H4 (cell line): ENCODE data around the gene EDEM3. TPM values are rescaled to one million over a fixed set of nuclear protein-coding genes. Genes with fewer than 3 reads are reported as not detected.
"Not testable (repeated sequence)": the region's sequence is repeated elsewhere in the genome, so short reads cannot be mapped to it uniquely, and the experiment has no call there.

ENCODE experiments used
- DNase-seq: peaks from one replicate; pipeline ENCODE4 v3.0.0-alpha.2; 2015; ENCODE audit warnings: low spot score
- total RNA-seq: library from RNA; depleted of rRNA; stranded (reverse); fragments of >200 nt; shearing (Covaris generic); gene quantifications from 2 replicates; pipeline ENCODE4 v1.2.3, GENCODE V29; 2014

EDEM3 gene
- total RNA-seq, 1 experiment from 2014 or later: 28.4 TPM

- DNase-seq: no peak
Observed at GRCh38 chr1:184768467-184768866, 13.8 kb upstream of the EDEM3 start.

- no peak for DNase-seq
Observed at GRCh38 chr1:184767591-184767990, 12.9 kb upstream of the EDEM3 start.

DNA sequence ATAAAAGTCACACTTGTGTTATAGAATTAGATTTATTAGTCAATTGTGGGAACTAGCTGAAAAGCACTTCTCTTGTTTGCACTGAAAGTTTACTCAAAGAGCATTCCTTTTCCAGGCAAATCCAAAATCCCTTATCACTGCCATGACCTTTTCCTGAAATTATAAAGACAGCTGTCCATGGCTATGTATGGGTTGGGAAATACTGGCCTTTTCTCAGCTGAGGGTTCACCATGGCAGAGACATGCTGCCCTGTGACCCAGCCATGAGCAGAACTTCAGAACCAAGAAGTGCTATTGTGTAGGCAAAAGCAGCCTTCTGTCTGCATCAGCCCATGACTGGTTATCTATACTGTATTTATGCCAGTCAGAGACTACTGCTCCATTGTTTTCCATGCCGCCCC, 9.8 kb upstream of the EDEM3 start:
- DNase-seq: no peak

DNA sequence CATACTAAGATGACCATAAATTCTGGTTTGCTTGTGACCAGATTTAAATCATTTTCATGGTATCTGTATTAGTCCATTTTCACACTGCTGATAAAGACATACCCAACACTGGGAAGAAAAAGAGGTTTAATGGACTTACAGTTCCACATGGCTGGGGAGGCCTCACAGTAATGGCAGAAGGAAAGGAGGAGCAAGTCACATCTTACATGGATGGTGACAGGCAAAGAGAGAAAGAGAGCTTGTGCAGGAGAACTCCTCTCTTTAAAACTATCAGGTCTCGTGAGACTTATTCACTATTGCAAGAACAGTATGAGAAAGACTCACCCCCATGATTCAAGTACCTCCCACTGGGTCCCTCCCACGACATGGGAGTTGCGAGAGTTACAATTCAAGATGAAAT, 8.9 kb upstream of the EDEM3 start:
- DNase-seq: not testable (repeated sequence)

- no peak for DNase-seq
Observed at GRCh38 chr1:184761969-184762485, 7.4 kb upstream of the EDEM3 start.

DNA sequence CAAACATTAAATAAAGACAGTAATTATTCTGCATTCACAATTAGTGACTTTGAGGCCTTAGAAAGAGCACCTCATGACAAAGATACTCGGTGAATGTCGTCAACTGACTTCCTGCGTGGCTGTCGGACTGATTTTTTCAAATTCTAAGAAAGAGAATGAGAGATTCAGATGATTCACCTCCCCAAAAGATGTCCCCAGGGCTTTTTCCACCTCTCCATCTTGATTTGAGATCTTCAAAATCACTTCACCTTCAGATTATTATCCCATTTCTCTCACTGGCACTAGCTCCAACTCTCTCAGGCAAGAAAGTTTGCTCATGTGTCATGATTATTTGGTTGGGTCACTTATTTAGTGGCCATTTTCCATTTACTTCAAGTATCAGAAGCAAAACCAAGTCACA, 5.0 kb upstream of the EDEM3 start:
- DNase-seq: no peak

DNA sequence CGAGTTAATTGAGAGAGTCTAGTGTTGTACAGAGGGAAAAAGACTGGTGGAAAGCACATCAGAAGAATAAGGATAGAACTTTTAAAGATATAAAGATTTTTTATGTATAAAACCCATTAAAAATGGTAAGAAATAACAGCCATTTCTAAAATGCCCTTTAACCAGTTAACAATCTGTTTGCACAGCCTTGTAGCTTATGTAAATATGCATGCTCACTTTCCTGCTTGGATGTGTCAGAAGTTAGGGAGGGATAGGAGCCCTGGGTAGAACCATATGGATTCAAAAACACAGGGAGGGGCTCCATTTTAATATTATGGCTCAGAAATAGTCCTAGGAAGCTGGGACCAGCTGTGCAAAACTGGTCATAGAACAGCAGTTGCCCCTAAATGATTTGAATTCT, 4.5 kb upstream of the EDEM3 start:
- no peak for DNase-seq

DNA sequence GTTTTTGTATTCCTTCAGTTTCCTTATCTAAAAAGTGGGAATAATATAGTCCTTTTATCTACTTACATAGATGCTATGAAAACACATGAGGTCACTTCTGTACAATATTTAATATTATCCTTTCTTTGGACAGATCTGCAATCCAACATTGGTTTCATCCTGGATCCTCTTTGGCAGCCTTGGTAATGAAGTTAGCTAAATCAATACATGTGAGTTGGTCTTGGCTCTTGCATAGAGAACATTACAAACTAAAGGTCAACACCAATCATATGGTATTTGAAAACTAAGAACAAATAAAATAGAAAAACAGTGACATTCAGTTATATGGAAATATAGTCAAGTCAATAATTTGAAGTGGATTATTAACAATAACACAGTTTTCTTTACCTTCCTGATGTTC, 3.2 kb upstream of the EDEM3 start:
- no peak for DNase-seq

- no peak for DNase-seq
Observed at GRCh38 chr1:184757406-184757805, 2.7 kb upstream of the EDEM3 start.

GRCh38 chr1:184755226-184756065, 788 bp upstream of the EDEM3 start:
- DNase-seq: no peak

DNA sequence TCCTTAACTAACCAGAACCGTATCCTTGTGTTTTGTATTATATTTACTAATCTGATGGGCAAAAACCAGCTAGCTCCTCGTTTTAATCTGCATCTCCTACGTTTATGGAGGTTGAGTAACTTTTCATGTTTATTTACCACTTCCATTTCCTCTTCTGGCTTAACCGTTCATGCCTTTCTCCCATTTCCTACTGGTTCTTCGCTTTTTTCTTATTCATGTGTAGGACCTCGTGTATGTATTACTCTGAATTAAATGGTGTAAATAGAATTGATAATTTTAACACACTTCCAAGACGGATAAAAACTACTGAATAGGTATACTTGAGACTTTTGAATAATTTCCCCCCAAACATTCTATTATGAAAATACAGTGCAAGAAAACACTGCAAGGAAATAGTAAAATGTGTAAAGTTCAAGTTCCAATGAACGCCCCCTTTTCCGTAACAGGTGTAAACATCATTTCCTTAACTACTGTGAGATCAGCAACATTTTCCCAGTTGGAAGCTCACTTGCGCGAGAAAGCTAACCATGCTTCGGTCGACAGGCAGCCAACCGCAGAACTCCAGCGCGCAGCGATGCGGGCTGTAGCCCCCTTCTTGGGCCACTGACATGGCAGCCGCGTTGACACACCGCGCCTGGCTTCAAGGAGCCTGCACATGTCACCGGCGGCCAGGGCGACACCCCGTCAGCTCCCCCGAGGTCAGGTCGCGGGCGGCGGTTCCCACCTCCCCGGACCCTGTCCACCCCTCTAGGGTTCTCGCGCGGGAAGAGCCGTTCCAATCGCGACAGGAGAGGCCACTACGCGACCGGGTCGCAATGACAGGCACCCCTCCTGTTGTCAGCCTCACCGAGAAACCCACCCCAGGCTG, 816 bp downstream of the EDEM3 start:
- DNase-seq: no peak

- no peak for DNase-seq
Observed at GRCh38 chr1:184753117-184753516, 1.5 kb downstream of the EDEM3 start.

DNA sequence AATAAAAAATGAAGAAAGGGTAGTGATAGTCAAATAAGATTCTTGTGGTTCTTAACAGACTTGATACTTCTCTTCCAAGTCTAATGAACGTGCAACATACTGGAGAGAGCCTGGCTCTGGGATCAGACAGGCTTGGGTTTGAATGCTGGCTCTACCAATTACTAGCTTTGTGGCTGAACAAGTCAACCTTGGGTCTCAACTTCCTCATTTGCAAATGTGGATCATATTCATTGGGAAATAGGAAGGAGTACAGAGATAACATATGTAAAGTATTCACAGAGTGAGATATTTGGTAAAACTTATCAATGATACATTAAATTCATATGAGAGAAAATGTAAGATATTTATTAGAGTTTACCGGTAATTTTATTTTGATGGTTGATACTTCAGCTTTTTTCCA, 2.0 kb downstream of the EDEM3 start:
- no peak for DNase-seq

DNA sequence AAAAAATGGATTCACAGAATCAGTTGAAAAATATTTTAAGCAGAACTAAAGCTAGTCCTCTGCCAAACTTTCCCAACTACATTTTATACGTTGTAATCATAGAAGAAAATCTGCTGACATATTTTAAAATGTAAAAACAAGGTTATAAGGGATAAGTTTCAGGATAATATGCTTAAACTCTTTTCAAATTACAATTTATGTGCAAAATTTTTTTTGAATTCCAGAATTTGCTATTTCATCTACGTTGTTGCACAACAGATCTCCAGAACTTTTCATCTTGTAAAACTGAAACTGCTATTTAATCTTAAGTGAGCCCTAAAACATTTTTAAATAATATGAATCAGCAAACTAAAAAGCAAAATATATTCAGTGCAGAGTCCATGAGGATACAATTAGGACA, 5.9 kb downstream of the EDEM3 start:
- no peak for DNase-seq

DNA sequence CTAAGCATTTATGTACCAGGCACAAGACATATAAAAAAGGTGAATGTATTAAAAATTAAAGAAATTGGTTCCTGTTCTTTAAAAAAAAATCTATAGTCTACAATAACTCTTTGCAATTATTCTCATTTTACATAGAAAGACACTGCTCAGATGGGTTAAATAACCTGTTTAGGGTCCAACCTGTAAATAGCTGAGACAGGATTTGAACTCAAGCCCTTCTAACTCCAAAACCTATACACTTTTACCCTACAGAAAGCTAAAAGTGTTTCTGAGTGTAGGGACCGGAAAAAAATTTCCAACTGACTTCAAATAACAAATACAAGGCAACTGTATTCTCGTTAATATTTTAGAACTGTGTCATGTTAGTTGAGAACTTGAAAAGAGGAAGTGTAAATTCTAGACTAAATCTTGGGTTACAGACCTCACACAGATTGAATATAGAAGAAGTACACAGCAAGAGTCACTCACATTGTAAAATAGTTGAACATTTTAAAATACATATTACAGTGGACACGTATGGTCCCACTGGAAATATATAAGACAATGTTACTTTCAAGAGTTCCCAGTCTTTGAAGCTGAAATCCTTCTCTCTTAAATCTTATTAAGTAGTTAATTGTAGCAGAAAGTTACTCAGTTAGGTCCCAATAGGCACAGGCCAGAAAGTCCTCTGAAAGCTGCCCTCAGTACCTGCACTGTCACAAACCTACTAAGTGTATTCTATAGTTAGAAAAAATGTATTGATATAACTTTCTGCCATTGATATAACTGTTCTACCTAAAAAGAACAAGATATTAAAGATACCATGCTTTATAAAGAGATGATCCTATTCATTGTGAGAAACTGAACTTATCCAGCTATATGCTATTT, 7.3 kb downstream of the EDEM3 start:
- DNase-seq: no peak

DNA sequence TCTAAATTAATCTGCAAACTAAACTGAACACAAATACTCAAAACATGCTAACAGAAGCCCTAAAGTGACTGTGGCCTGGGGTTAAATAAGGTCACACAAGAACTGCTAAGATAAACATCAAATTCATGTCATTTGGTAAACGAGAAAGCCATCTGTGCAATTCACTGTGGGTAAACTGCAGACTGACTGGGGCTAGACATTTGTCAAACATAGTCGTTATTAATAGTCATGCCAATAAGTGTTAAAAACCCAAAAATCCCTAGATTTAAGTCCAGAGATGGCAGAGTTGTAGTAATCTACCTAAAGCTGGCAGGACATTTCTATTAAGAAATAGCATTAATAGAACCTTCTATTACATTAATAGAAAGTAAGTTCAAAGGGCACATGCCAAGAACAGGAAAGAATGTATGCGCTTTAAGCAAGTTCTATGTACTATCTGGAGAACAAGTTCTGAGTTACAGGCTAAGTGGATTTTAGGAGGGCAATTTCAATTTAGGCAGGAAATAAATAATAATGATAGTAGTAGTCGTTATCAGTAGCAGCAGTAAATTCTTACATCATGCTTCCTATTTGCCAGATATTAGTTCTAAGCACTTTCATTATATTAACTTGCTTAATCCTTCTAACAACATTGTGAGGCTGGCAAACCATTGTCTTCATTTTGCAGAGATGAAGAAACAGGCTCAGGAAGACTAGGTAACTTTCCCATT, 8.6 kb downstream of the EDEM3 start:
- no peak for DNase-seq

DNA sequence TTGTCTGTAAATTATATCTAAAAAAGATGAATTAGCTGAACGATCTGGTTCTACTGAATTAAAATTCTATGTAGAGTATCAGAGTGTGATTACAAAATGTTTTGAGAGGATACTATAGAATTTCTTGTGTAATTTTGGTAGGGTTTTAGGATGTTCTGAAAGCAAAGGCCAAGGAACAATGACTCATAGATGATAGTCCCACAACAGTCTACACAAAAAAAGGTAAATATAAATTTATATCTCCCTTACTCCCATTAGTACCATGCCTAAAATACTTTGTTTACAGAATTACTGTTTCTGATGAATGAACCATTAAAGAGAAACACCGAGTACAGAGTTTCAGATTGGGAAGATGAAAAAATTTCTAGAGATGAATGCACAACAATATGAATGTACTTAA, 9.5 kb downstream of the EDEM3 start:
- no peak for DNase-seq

- no peak for DNase-seq
Observed at GRCh38 chr1:184743062-184743756, 11.4 kb downstream of the EDEM3 start.

- no peak for DNase-seq
Observed at GRCh38 chr1:184740344-184740743, 14.3 kb downstream of the EDEM3 start.

DNA sequence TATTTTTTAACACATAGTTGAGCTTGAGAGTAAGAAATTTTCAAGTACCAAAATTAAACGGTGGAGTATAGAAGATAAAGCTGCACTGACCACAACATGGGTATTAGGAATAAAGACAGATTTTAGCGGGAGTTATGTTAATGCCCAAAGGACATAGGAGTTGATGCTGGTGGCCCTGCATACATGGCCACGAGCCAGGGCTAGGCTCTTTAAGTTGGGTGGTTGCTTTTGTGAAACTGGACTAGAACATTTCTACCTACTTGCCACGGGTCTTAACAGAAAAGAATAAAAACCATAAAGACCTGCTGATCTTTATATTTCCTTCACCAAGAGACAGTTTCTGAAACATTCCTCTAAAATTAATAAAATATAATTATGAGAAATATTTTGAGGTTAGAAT, 14.9 kb downstream of the EDEM3 start:
- no peak for DNase-seq

- DNase-seq: no peak
Observed at GRCh38 chr1:184739070-184739469, 15.6 kb downstream of the EDEM3 start.
